Uterus (tissue), 4 donors: ENCODE data around the gene NEUROD1. TPM values are rescaled to one million over a fixed set of nuclear protein-coding genes. Genes with fewer than 3 reads are reported as not detected.
A peak's percentile ranks its signal among the peaks of the same experiment; 100 is the strongest.

ENCODE experiments used
- DNase-seq, 2 donors: peaks; one replicate each; pipeline ENCODE4 v3.0.0-alpha.2; 2019 to 2020
- H3K27ac ChIP-seq, 2 donors: fragments of 200-600 bp; sonication (generic); 1 replicate in 1 of 2; 2 replicates in 1 of 2; pipeline ENCODE4 v1.5.1; 2016 to 2018
- H3K27me3 ChIP-seq, 2 donors: fragments of 200-600 bp; sonication (generic); one replicate each; pipeline ENCODE4 v1.5.1; 2018 to 2019; ENCODE audit warnings: control low read depth in 1 of 2
- H3K36me3 ChIP-seq, 2 donors: fragments of 200-600 bp; sonication (generic); one replicate each; pipeline ENCODE4 v1.5.1; 2019; ENCODE audit warnings: control low read depth in 1 of 2
- H3K4me1 ChIP-seq, 2 donors: fragments of 200-600 bp; sonication (generic); one replicate each; pipeline ENCODE4 v1.5.1; 2018 to 2019; ENCODE audit warnings: control low read depth in 1 of 2
- H3K4me3 ChIP-seq, 2 donors: fragments of 200-600 bp; sonication (generic); 1 replicate in 1 of 2; 2 replicates in 1 of 2; pipeline ENCODE4 v1.5.1; 2018 to 2019; ENCODE audit warnings: mild to moderate bottlenecking in 1 of 2
- H3K9me3 ChIP-seq, 2 donors: fragments of 200-600 bp; sonication (generic); one replicate each; pipeline ENCODE4 v1.5.1; 2019; ENCODE audit warnings: control low read depth in 1 of 2
- CTCF ChIP-seq, 4 experiments: fragments of 200-600 bp in 2 of 4; fragments of 450-650 bp in 2 of 4; sonication (generic) in 2 of 4; IDR thresholded peaks; one replicate each; pipeline ENCODE4 v1.5.1; 2016 to 2019; ENCODE audit warnings: antibody characterized with exemption in 4 of 4, mild to moderate bottlenecking in 2 of 4, moderate library complexity in 1 of 4
- POLR2A ChIP-seq, 2 donors: fragments of 450-650 bp; IDR thresholded peaks; one replicate each; pipeline ENCODE4 v1.6.1; 2016; ENCODE audit warnings: antibody characterized with exemption in 2 of 2, mild to moderate bottlenecking in 1 of 2, moderate library complexity in 1 of 2
- intact Hi-C: fragments of 100-400 bp; cut with DNase I; formaldehyde crosslinking; loops from one replicate; pipeline ENCODE4 v1.15.1; 2023; ENCODE audit warnings: low total_unique reads
- total RNA-seq, 4 donors: library from RNA; depleted of rRNA in 3 of 4; stranded (reverse); fragments of >200 nt in 3 of 4; gene quantifications; one replicate each; pipeline versions ENCODE4 v1.1.0 to v1.2.4, GENCODE V29; 2014 to 2023
- donor health status: DM: yes; HTN: yes; CAD: no.

The NEUROD1 gene
- total RNA-seq, 4 donors from 2014 or later: not detected

DNA sequence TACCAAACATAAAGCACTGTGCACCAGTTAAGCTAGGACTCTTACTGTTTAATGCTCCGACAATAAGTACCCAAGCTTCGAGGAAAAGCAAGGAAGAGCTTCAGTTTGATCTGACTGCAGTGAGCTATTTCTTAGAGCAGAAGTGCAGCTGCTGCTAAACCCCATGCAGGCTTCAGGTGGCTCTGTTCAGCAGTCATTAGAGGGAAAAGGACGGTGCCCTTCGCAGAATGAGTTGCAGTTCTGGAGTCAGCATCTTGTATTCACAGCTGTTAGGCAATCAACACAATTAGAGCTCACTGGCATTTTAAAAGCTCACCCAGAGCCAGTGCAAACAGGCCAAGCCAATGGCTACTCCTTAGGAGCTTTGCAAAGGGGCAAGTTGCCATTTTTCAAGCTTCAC, 21.9 kb downstream of the NEUROD1 start:
- intact Hi-C loops: no loop called here
- H3K27ac ChIP-seq: no peak overlapping the region
- no peak for TF ChIP-seq CTCF (IDR thresholded peaks at IDR 0.05)
- no peak for TF ChIP-seq POLR2A (IDR thresholded peaks at IDR 0.05)

DNA sequence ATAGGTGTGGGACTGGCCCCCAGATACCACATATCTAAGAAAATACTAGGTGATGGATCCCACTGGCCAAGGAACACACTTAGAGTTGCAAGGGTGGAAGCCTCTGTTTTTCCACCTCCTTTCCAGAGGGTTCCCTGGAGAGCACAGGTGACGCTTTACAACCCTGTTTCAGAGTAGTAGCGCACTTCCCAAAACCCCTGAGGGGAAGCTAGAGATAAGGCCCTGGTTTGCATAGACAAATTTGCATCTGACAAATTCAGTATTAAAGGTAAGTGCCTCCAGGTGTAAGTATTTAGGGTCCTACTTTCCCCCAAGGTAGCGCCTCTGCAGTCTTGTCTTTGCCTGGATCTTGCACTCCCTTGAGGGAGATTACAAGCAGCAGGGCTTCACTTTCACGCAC, 22.9 kb downstream of the NEUROD1 start:
- H3K4me3 ChIP-seq: no peak overlapping the region
- intact Hi-C loops: no loop called here
- H3K9me3 ChIP-seq: no peaks in the 10 kb centered on the region
- peaks cover 0 to 4% of the 10 kb centered on the region in 2 donors for H3K4me1 ChIP-seq
- no peaks in the 10 kb centered on the region for H3K27me3 ChIP-seq
- H3K27ac ChIP-seq: no peak overlapping the region
- no peak for TF ChIP-seq CTCF (IDR thresholded peaks at IDR 0.05)
- TF ChIP-seq POLR2A (IDR thresholded peaks at IDR 0.05): no peak
- no peaks in the 10 kb centered on the region for H3K36me3 ChIP-seq
- no peak for DNase-seq

More for the DNA sequence above, 21.9 kb downstream of the NEUROD1 start:
- H3K4me3 ChIP-seq: no peak overlapping the region
- H3K36me3 ChIP-seq: no peaks in the 10 kb centered on the region
- no peaks in the 10 kb centered on the region for H3K27me3 ChIP-seq
- H3K9me3 ChIP-seq: no peaks in the 10 kb centered on the region
- no peak for DNase-seq
- H3K4me1 ChIP-seq: peaks cover 0 to 4% of the 10 kb centered on the region in 2 donors

DNA sequence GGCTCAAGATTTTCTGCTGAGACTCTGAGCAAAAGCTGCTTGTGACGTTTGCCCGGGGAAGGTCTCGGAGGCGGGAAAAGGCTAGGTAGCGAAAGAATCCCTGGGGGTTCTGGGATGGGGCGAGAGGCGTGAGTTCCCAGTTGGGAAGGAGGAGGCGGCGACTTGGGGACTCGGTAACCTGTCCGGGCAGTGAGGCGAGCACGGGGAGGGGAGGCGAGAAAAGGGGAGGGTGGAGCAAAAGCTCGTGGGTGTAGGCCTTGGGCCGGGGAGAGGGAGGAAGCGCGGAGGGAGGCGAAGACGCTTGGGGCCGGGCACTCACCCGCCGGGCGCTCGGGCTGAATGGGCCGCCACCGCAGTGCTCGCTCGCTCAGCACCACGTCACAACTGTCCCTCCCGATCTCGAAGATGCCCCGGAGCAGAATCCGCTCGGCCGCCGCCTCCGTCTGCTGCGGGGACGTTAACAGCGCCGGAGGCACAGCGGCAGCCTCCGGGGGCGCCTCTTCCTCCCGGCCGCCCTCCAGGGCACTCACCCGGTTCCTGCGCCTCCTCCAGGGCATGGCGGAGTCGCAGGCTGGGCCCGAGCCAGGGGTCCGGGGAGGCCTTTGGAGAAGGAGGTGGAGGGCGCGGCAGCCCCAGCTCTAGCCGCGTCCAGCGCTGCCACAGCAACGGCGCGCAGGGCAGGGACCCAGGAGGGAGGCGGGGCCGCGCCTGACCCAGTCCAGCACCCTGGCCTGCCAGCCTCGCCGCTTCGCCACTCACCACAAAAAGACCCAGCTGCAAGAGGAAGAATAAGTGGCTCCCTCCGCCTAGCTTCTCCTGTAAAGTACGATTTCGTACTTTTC, 23.6 kb downstream of the NEUROD1 start, which contains the start of gene CERKL:
TSS of gene CERKL (minus strand) at position 656 of the 842 bp plus-strand sequence. CDS start at position 557, 99 bp downstream.
- Histone ChIP-seq H3K9me3 (no peaks in the 10 kb centered on the region), H3K27ac (no peak within 1 kb of the TSS), H3K4me3 (peak within 1 kb of the TSS; percentile 13 to 31), H3K4me1 (peaks cover 0 to 4% of the 10 kb centered on the region in 2 donors), H3K27me3 (no peaks in the 10 kb centered on the region), H3K36me3 (no peaks in the 10 kb centered on the region)
- TF ChIP-seq CTCF (IDR thresholded peaks at IDR 0.05): no peak
- TF ChIP-seq POLR2A (IDR thresholded peaks at IDR 0.05): no peak
- DNase-seq: no peak
- intact Hi-C loops: no loop called here

DNA sequence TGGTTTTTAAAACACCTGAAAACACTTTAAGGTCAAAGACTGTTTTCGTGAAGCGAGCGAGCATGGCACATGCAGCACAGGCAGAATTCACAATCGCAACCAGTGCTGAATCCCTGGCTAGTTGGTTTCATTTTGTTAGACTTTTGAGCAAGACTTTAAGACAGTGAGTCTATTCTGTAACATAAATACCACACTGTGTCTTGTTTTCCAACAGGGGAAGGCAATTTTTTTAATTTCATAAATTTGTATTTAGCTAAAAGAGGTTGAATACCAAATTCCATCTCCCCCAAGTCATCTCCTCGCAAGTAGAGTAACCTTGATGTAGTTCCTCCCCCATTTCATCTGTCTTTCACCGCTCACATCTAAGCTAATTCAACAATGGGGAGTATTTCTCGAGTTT, 24.8 kb downstream of the NEUROD1 start:
- Histone ChIP-seq H3K27ac (no peak overlapping the region), H3K36me3 (no peaks in the 10 kb centered on the region), H3K9me3 (no peaks in the 10 kb centered on the region), H3K4me3 (no peak overlapping the region), H3K4me1 (peaks cover 0 to 4% of the 10 kb centered on the region in 2 donors), H3K27me3 (no peaks in the 10 kb centered on the region)
- intact Hi-C loops: no loop called here
- TF ChIP-seq CTCF (IDR thresholded peaks at IDR 0.05) (no peak), POLR2A (IDR thresholded peaks at IDR 0.05) (no peak)
- DNase-seq: no peak

GRCh38 chr2:181649436-181649979, 30.8 kb downstream of the NEUROD1 start:
- TF ChIP-seq POLR2A (IDR thresholded peaks at IDR 0.05) (no peak), CTCF (IDR thresholded peaks at IDR 0.05) (no peak)
- no peaks in the 10 kb centered on the region for H3K4me1 ChIP-seq
- H3K9me3 ChIP-seq: no peaks in the 10 kb centered on the region
- intact Hi-C loops: no loop called here
- H3K36me3 ChIP-seq: no peaks in the 10 kb centered on the region
- no peak for DNase-seq
- H3K4me3 ChIP-seq: no peak overlapping the region
- no peak overlapping the region for H3K27ac ChIP-seq
- H3K27me3 ChIP-seq: no peaks in the 10 kb centered on the region
